HepG2 (cell line): ENCODE data around the gene IWS1. TPM values are rescaled to one million over a fixed set of nuclear protein-coding genes. Genes with fewer than 3 reads are reported as not detected.

Experiments
- ATF6 ChIP-seq: sonication (generic); formaldehyde crosslinking; conservative IDR thresholded peaks from 2 replicates; pipeline ENCODE4 v1.4.0; 2020; ENCODE audit warnings: missing genetic modification reagents
- HMGXB4 ChIP-seq, 2 experiments: sonication (generic) in 1 of 2; formaldehyde crosslinking in 1 of 2; IDR thresholded peaks; 2 replicates each; pipeline versions ENCODE4 v1.4.0 to v1.6.1; 2018 to 2020; ENCODE audit warnings: missing genetic modification reagents in 2 of 2, borderline replicate concordance in 1 of 2, low read depth in 1 of 2, mild to moderate bottlenecking in 1 of 2, missing biosample characterization in 1 of 2
- HNRNPUL1 ChIP-seq: fragments of 200-400 bp; formaldehyde crosslinking; IDR thresholded peaks from 2 replicates; pipeline ENCODE4 v1.6.1; 2017; ENCODE audit warnings: low read depth, mild to moderate bottlenecking, low read length, moderate library complexity
- KMT2B ChIP-seq: IDR thresholded peaks from 2 replicates; pipeline ENCODE4 v1.6.1; 2016; ENCODE audit warnings: missing genetic modification reagents, missing compliant biosample characterization
- MLLT10 ChIP-seq: sonication (generic); formaldehyde crosslinking; IDR thresholded peaks from 2 replicates; pipeline ENCODE4 v1.4.0; 2020; ENCODE audit warnings: missing genetic modification reagents
- MTA1 ChIP-seq: sonication (generic); formaldehyde crosslinking; IDR thresholded peaks from 2 replicates; pipeline ENCODE4 v1.4.0; 2020; ENCODE audit warnings: missing genetic modification reagents, mild to moderate bottlenecking, borderline replicate concordance
- PAXIP1 ChIP-seq: sonication (generic); formaldehyde crosslinking; conservative IDR thresholded peaks from 2 replicates; pipeline ENCODE4 v1.4.0; 2020; ENCODE audit warnings: mild to moderate bottlenecking, missing genetic modification reagents, moderate library complexity
- SIN3A ChIP-seq: IDR thresholded peaks from 2 replicates; pipeline ENCODE4 v1.6.1; 2011; ENCODE audit warnings: low read depth, mild to moderate bottlenecking, control low read depth, low read length, borderline replicate concordance
- SIN3B ChIP-seq: fragments of 150-350 bp; IDR thresholded peaks from 2 replicates; pipeline ENCODE4 v1.6.1; 2014; ENCODE audit warnings: low read length
- SUZ12 ChIP-seq: fragments of 150-350 bp; IDR thresholded peaks from 2 replicates; pipeline ENCODE4 v1.6.1; 2014; ENCODE audit warnings: low read depth, low read length
- TRAFD1 ChIP-seq: sonication (generic); formaldehyde crosslinking; IDR thresholded peaks from 2 replicates; pipeline ENCODE4 v1.5.1; 2020; ENCODE audit warnings: missing genetic modification reagents, mild to moderate bottlenecking, borderline replicate concordance
- WIZ ChIP-seq: sonication (generic); formaldehyde crosslinking; IDR thresholded peaks from 2 replicates; pipeline ENCODE4 v1.5.1; 2020; ENCODE audit warnings: mild to moderate bottlenecking, missing genetic modification reagents
- ZNF740 ChIP-seq: sonication (generic); formaldehyde crosslinking; IDR thresholded peaks from 2 replicates; pipeline ENCODE4 v1.4.0; 2020; ENCODE audit warnings: missing genetic modification reagents
- ZNF766 ChIP-seq: sonication (generic); formaldehyde crosslinking; IDR thresholded peaks from 2 replicates; pipeline ENCODE4 v1.5.0; 2020; ENCODE audit warnings: missing genetic modification reagents, borderline replicate concordance
- polyA plus RNA-seq, 8 experiments: library from polyadenylated mRNA; depleted of rRNA in 3 of 8; stranded (reverse) in 7 of 8; unstranded in 1 of 8; fragments of >200 nt; fragmentation: Illumina TruSeq in 4 of 8; extraction: Trizol in 4 of 8; gene quantifications; 2 replicates each; pipeline versions ENCODE4 v1.2.1 to v1.2.3, GENCODE V29; 2011 to 2016; ENCODE audit warnings: low read depth in 4 of 8, missing spikeins in 1 of 8, mixed read lengths in 1 of 8; ENCODE audit not compliant: insufficient read depth in 1 of 8
- total RNA-seq, 5 experiments: library from RNA; depleted of rRNA; stranded (reverse); fragments of >200 nt; fragmentation: Illumina TruSeq; extraction: Trizol; gene quantifications; 2 replicates each; pipeline ENCODE4 v1.2.3, GENCODE V29; 2016; ENCODE audit warnings: low read depth in 1 of 5
- TF ChIP-seq, protein P1 (sequence below): sonication (generic); formaldehyde crosslinking; IDR thresholded peaks from 2 replicates; pipeline ENCODE4 v1.4.0; 2020; ENCODE audit warnings: missing genetic modification reagents

Gene IWS1
- total and polyA plus RNA-seq, 2 of the 13 experiments (the other 11 are each of a cell fraction or from before 2014, with no cell fraction given), result 28.9 to 62.3 TPM

- peak; percentile 51; the same call in 1 of the 2 replicates for TF ChIP-seq ATF6 (CRISPR knock-in tag)
- TF ChIP-seq, protein P1, sequence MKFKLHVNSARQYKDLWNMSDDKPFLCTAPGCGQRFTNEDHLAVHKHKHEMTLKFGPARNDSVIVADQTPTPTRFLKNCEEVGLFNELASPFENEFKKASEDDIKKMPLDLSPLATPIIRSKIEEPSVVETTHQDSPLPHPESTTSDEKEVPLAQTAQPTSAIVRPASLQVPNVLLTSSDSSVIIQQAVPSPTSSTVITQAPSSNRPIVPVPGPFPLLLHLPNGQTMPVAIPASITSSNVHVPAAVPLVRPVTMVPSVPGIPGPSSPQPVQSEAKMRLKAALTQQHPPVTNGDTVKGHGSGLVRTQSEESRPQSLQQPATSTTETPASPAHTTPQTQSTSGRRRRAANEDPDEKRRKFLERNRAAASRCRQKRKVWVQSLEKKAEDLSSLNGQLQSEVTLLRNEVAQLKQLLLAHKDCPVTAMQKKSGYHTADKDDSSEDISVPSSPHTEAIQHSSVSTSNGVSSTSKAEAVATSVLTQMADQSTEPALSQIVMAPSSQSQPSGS (CRISPR knock-in tag), result peak; percentile 86
- TF ChIP-seq TRAFD1 (CRISPR knock-in tag), result no peak; the same call in 1 of the 2 replicates
- peak; percentile 100 for TF ChIP-seq PAXIP1 (CRISPR knock-in tag)
- TF ChIP-seq ZNF740 (CRISPR knock-in tag), result peak; percentile 88
- peak; percentile 56; the same call in 1 of the 2 replicates for TF ChIP-seq ZNF766
- TF ChIP-seq HNRNPUL1, result peak; percentile 97
- peak; percentile 46; the same call in 1 of the 2 replicates for TF ChIP-seq SIN3A
- 0 out of 2 replicates have a peak, but pooled peaks have one; percentile 53 for TF ChIP-seq KMT2B (CRISPR knock-in tag)
- TF ChIP-seq SIN3B, result peak; percentile 47; the same call in 1 of the 2 replicates
- TF ChIP-seq MTA1 (CRISPR knock-in tag), result peak; percentile 98
- no peak; the same call in 1 of the 2 replicates for TF ChIP-seq WIZ
- TF ChIP-seq SUZ12, result no peak; the same call in 1 of the 2 replicates
- no peak for TF ChIP-seq MLLT10 (CRISPR knock-in tag)
- peak; percentile 65 to 87; a peak in 3 of 4 replicates for TF ChIP-seq HMGXB4 (CRISPR knock-in tag; IDR thresholded peaks at IDR 0.05; ENCODE audit: borderline replicate concordance in 1 of 2, low read depth in 1 of 2)
These were observed 88.2 kb downstream of the IWS1 start (continued) for GRCh38 chr2:127437781-127438726.
